GM12878 (cell line): ENCODE results near the gene BAX. TPM values are rescaled to one million over a fixed set of nuclear protein-coding genes. Genes with fewer than 3 reads are reported as not detected.

Source experiments
- BCL11A ChIP-seq: IDR thresholded peaks from 2 replicates; pipeline ENCODE4 v1.6.1; 2011; ENCODE audit warnings: low read depth, low read length
- CREB1 ChIP-seq: IDR thresholded peaks from 2 replicates; pipeline ENCODE4 v1.6.1; 2012; ENCODE audit warnings: low read depth, mild to moderate bottlenecking, inconsistent platforms
- EGR1 ChIP-seq, 2 experiments: IDR thresholded peaks; 1 replicate in 1 of 2; 2 replicates in 1 of 2; pipeline ENCODE4 v1.6.1; 2011 to 2012; ENCODE audit warnings: low read depth in 2 of 2, low read length in 2 of 2, borderline replicate concordance in 1 of 2, mild to moderate bottlenecking in 1 of 2, moderate library complexity in 1 of 2
- GABPA ChIP-seq: IDR thresholded peaks from 2 replicates; pipeline ENCODE4 v1.6.1; 2014; ENCODE audit warnings: antibody characterized with exemption, low read depth, mild to moderate bottlenecking, inconsistent platforms
- HDAC2 ChIP-seq: fragments of 200-600 bp; sonication (generic); IDR thresholded peaks from 2 replicates; pipeline ENCODE4 v1.6.1; 2017
- LARP7 ChIP-seq: fragments of 450-650 bp; IDR thresholded peaks from 2 replicates; pipeline ENCODE4 v1.6.1; 2017; ENCODE audit warnings: mild to moderate bottlenecking
- MEF2A ChIP-seq: IDR thresholded peaks from 2 replicates; pipeline ENCODE4 v1.6.1; 2011; ENCODE audit warnings: low read depth, mild to moderate bottlenecking, low read length, moderate library complexity; ENCODE audit not compliant: insufficient read depth
- NRF1 ChIP-seq: conservative IDR thresholded peaks from 2 replicates; pipeline ENCODE4 v1.6.1; 2011; ENCODE audit warnings: mild to moderate bottlenecking, low read depth, low read length, improper control_type of control experiment
- SIX5 ChIP-seq: IDR thresholded peaks from 2 replicates; pipeline ENCODE4 v1.6.1; 2011; ENCODE audit warnings: mild to moderate bottlenecking, low read depth, low read length, moderate library complexity; ENCODE audit not compliant: severe bottlenecking
- TCF7 ChIP-seq: IDR thresholded peaks from 2 replicates; pipeline ENCODE4 v1.6.1; 2014; ENCODE audit warnings: antibody characterized with exemption, borderline replicate concordance
- WRNIP1 ChIP-seq: IDR thresholded peaks from 2 replicates; pipeline ENCODE4 v1.6.1; 2011; ENCODE audit warnings: low read depth, low read length, improper control_type of control experiment, borderline replicate concordance
- polyA plus RNA-seq, 11 experiments: library from polyadenylated mRNA; depleted of rRNA in 4 of 11; unstranded in 6 of 11; stranded (reverse) in 5 of 11; fragments of >200 nt; fragmentation: Nextera tagmentation in 4 of 11; fragmentation: Illumina TruSeq in 1 of 11; extraction: Ambion mirVana in 4 of 11; extraction: Trizol in 1 of 11; gene quantifications; 1 replicate in 1 of 11; 2 replicates in 10 of 11; pipeline versions ENCODE4 v1.2.1 to v1.2.3, GENCODE V29; 2011 to 2016; ENCODE audit warnings: inconsistent platforms in 2 of 11, missing spikeins in 2 of 11, low read depth in 1 of 11
- total RNA-seq, 4 experiments: library from RNA; depleted of rRNA in 3 of 4; stranded (reverse); fragments of >200 nt in 3 of 4; fragmentation: Illumina TruSeq in 1 of 4; extraction: Trizol in 1 of 4; gene quantifications; 2 replicates each; pipeline versions ENCODE4 v1.2.1 to v1.2.3, GENCODE V29; 2013 to 2021
- TF ChIP-seq, protein P1 (sequence below), 3 experiments: IDR thresholded peaks in 2 of 3; conservative IDR thresholded peaks in 1 of 3; 2 replicates each; pipeline ENCODE4 v1.5.1; 2011; ENCODE audit warnings: low read depth in 3 of 3, low read length in 3 of 3, mild to moderate bottlenecking in 3 of 3, control low read depth in 2 of 3, moderate library complexity in 2 of 3, inconsistent platforms in 1 of 3, mixed read lengths in 1 of 3; ENCODE audit not compliant: control insufficient read depth in 2 of 3, insufficient read depth in 1 of 3; ENCODE audit errors: extremely low read depth in 1 of 3
- TF ChIP-seq, protein P2 (sequence below): IDR thresholded peaks from 2 replicates; pipeline ENCODE4 v1.6.1; 2011; ENCODE audit warnings: mild to moderate bottlenecking, low read depth, low read length, moderate library complexity; ENCODE audit not compliant: insufficient replicate concordance

BAX gene
- total and polyA plus RNA-seq, 10 of the 15 experiments (the other 5 are each of a cell fraction or from before 2014, with no cell fraction given): 7.2 to 221 (median 137) TPM

DNA sequence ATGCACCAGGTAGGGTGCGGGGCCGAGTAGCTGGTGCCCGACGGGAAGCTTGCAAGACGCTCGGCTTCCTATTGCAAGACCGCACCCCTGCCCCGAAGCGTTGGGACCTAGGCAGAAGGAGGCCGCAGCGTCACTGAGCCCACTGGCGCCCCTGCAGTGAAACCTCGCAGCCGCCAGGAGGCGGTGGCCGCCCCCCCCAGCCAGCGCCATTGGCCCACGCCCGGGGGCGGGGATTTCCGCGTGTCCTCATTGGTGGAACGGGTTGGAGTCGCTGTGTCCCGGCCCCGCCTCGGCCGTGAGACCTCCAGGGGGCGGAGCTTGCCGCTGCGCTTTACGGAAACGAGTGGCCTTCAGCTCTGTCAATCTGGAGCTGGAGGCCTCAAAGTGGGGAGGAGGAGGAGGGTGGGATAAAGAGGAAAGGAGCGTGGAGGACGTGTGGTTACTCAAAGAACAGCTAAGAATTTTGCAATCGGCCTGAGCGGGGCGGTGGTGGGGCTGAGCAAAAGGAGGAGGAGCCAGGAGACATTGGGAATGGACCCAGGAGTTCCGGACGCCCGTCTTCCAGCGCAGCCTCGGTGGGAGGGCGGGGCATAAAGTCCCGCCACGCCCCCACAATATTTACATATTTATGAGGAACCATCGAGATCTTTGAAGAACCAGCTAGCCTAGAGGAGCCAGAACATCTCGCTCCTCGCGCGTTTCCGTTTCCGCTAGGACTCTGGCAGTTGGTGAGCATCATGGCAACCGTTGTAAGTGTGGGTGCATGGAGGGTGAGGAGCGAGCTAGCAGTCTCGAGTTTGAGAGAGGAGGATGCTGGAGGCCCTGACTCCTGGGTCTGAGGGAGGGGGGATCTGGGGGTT is 38.7 kb downstream of the BAX start, which contains the start of the genes GYS1 and RUVBL2 (continued):
- TF ChIP-seq, protein P1, sequence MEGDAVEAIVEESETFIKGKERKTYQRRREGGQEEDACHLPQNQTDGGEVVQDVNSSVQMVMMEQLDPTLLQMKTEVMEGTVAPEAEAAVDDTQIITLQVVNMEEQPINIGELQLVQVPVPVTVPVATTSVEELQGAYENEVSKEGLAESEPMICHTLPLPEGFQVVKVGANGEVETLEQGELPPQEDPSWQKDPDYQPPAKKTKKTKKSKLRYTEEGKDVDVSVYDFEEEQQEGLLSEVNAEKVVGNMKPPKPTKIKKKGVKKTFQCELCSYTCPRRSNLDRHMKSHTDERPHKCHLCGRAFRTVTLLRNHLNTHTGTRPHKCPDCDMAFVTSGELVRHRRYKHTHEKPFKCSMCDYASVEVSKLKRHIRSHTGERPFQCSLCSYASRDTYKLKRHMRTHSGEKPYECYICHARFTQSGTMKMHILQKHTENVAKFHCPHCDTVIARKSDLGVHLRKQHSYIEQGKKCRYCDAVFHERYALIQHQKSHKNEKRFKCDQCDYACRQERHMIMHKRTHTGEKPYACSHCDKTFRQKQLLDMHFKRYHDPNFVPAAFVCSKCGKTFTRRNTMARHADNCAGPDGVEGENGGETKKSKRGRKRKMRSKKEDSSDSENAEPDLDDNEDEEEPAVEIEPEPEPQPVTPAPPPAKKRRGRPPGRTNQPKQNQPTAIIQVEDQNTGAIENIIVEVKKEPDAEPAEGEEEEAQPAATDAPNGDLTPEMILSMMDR (IDR thresholded peaks at IDR 0.05 in 2 of 3, conservative IDR thresholded peaks at IDR 0.05 in 1 of 3; ENCODE audit: control insufficient read depth in 2 of 3, extremely low read depth in 1 of 3, insufficient read depth in 1 of 3, low read depth in 3 of 3, low read length in 3 of 3): peak; percentile 98; a peak in 5 of 6 replicates
- peak; percentile 25; the same call in 1 of the 2 replicates for TF ChIP-seq NRF1
- TF ChIP-seq TCF7: no peak
- TF ChIP-seq, protein P2, sequence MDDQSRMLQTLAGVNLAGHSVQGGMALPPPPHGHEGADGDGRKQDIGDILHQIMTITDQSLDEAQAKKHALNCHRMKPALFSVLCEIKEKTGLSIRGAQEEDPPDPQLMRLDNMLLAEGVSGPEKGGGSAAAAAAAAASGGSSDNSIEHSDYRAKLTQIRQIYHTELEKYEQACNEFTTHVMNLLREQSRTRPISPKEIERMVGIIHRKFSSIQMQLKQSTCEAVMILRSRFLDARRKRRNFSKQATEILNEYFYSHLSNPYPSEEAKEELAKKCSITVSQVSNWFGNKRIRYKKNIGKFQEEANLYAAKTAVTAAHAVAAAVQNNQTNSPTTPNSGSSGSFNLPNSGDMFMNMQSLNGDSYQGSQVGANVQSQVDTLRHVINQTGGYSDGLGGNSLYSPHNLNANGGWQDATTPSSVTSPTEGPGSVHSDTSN: peak; percentile 96
- TF ChIP-seq BCL11A: no peak
- 0 out of 2 replicates have a peak, but pooled peaks have one; percentile 26 for TF ChIP-seq WRNIP1
- peak; percentile 97 for TF ChIP-seq GABPA
- no peak for TF ChIP-seq HDAC2
- TF ChIP-seq LARP7: 0 out of 2 replicates have a peak, but pooled peaks have one; percentile 7
- peak; percentile 80 for TF ChIP-seq CREB1
- no peak for TF ChIP-seq MEF2A
- no peak for TF ChIP-seq SIX5
- peak in 1 of 2 experiments; percentile 73; a peak in 2 of 3 replicates for TF ChIP-seq EGR1 (IDR thresholded peaks at IDR 0.05; ENCODE audit: borderline replicate concordance in 1 of 2, low read depth in 2 of 2, low read length in 2 of 2)
- TF ChIP-seq, all 136 proteins: peak for 64
